ENCODE results near the gene STON1. TPM values are rescaled to one million over a fixed set of nuclear protein-coding genes. Genes with fewer than 3 reads are reported as not detected.

The STON1 gene
- total RNA-seq = 6.0 and 8.6 TPM in 2 replicates

GRCh38 chr2:48530033-48530811, at the start of gene STON1:
Gene STON1 (plus strand): TSS chr2:48530154. CDS start chr2:48580634, 50,480 bp downstream.

GRCh38 chr2:48617618-48618017, 87.7 kb downstream of the STON1 start, which contains the start of gene GTF2A1L:
Gene GTF2A1L (plus strand): TSS chr2:48617856. CDS start chr2:48617875, 19 bp downstream.

Small RNA genes within 50 kb of the gene (small RNA-seq; reads per million reads assigned to genes)
- not detected for gene RNU6-282P
- not detected for gene TPT1P11

Other genes with a start within 250 kb of the STON1 start
- 19.6 and 33.4 TPM in 2 replicates for gene FOXN2, start 215.5 kb upstream of the STON1 start, total RNA-seq
- gene PPP1R21, start 89.4 kb upstream of the STON1 start, total RNA-seq = 23.3 and 25.9 TPM in 2 replicates
- gene GTF2A1L, start 87.7 kb downstream of the STON1 start, total RNA-seq = 0.54 TPM in 1 of 2 replicates, not detected in the other
- not detected in 2 replicates for gene LHCGR, start 225.6 kb downstream of the STON1 start, total RNA-seq